ENCODE data around the gene MICAL2.

Gene MICAL2

GRCh38 chr11:12246147-12246546, 135.8 kb downstream of the MICAL2 start:
- no peak for DNase-seq (ENCODE audit: low read depth in 2 of 2)

GRCh38 chr11:12246989-12247388, 136.6 kb downstream of the MICAL2 start:
- DNase-seq (ENCODE audit: low read depth in 2 of 2): no peak

- DNase-seq (ENCODE audit: low read depth in 2 of 2): no peak
These were observed 137.3 kb downstream of the MICAL2 start for GRCh38 chr11:12247543-12248254.

GRCh38 chr11:12248330-12248729, 137.9 kb downstream of the MICAL2 start:
- DNase-seq (ENCODE audit: low read depth in 2 of 2): no peak

- no peak for DNase-seq (ENCODE audit: low read depth in 2 of 2)
These were observed 139.3 kb downstream of the MICAL2 start for GRCh38 chr11:12249590-12250260.

- DNase-seq (ENCODE audit: low read depth in 2 of 2): no peak
These were observed 141.5 kb downstream of the MICAL2 start for GRCh38 chr11:12251666-12252560.

- DNase-seq (ENCODE audit: low read depth in 2 of 2): no peak
These were observed 143.5 kb downstream of the MICAL2 start for GRCh38 chr11:12253843-12254281.

GRCh38 chr11:12258451-12258850, 148.1 kb downstream of the MICAL2 start:
- no peak for DNase-seq (ENCODE audit: low read depth in 2 of 2)

- DNase-seq (ENCODE audit: low read depth in 2 of 2): no peak
These were observed 149.6 kb downstream of the MICAL2 start for GRCh38 chr11:12259956-12260355.

- DNase-seq (ENCODE audit: low read depth in 2 of 2): no peak
These were observed 150.5 kb downstream of the MICAL2 start for GRCh38 chr11:12260731-12261521.

- DNase-seq (ENCODE audit: low read depth in 2 of 2): no peak
These were observed 151.2 kb downstream of the MICAL2 start for GRCh38 chr11:12261551-12261950.

GRCh38 chr11:12263141-12263693, 152.8 kb downstream of the MICAL2 start:
- DNase-seq (ENCODE audit: low read depth in 2 of 2): no peak

- DNase-seq (ENCODE audit: low read depth in 2 of 2): no peak
These were observed 154.0 kb downstream of the MICAL2 start for GRCh38 chr11:12264361-12264760.

GRCh38 chr11:12266132-12266531, 155.7 kb downstream of the MICAL2 start:
- DNase-seq (ENCODE audit: low read depth in 2 of 2): no peak

- DNase-seq (ENCODE audit: low read depth in 2 of 2): no peak
These were observed 156.6 kb downstream of the MICAL2 start for GRCh38 chr11:12266943-12267342.

GRCh38 chr11:12267921-12268320, 157.5 kb downstream of the MICAL2 start:
- DNase-seq (ENCODE audit: low read depth in 2 of 2): no peak

- no peak for DNase-seq (ENCODE audit: low read depth in 2 of 2)
These were observed 158.7 kb downstream of the MICAL2 start for GRCh38 chr11:12269104-12269441.

GRCh38 chr11:12269446-12270214, 159.2 kb downstream of the MICAL2 start:
- DNase-seq (ENCODE audit: low read depth in 2 of 2): no peak

- DNase-seq (ENCODE audit: low read depth in 2 of 2): no peak
These were observed 159.9 kb downstream of the MICAL2 start for GRCh38 chr11:12270215-12270797.

GRCh38 chr11:12270817-12271216, 160.4 kb downstream of the MICAL2 start:
- no peak for DNase-seq (ENCODE audit: low read depth in 2 of 2)
